GM21447 (cell line): ENCODE data around the gene FAM204A.

Source experiments
- ATAC-seq: cut with Tn5 transposase; IDR thresholded peaks from one replicate; pipeline ENCODE4 v1.9.1; 2021; ENCODE audit not compliant: unreplicated experiment

FAM204A gene

GRCh38 chr10:118332236-118332635 is 9.9 kb downstream of the FAM204A start:
- peak; percentile 86 for ATAC-seq

DNA sequence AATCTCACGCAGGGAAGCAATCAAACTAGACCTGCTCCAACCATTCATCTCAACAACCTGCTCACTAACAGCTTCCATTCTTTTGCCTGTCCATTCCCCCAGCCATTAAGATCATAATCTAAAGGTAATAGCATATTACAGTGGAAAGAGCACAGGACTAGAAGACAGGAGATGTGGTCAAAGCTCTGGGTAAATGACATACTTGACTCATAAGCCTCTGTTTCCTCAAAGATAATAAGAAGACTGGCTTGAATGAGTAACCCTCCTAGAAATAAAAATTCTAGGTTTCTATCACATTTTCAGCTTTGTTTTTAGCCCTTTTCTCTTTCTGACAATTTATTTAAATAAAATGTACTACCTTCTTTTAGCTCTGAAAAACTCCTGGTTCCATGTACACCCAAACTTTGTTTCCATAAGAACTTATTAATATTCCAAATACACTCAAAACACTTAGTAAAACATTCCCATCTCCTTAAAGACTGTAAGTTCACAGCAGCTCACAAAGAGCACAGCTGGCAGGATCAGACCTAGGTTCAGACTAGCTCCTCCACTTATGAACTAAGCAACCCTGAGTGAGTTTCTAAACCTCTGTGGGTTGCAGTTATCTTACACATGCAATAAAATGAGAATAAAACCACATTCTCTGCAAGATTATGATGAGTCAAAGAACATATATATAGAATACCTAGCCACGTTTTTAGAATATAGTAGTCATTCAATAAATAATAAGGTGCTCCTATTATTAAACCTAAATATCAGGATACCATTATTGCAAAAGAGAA is 11.6 kb downstream of the FAM204A start:
- no peak for ATAC-seq

- no peak for ATAC-seq
Measured at GRCh38 chr10:118324140-118324539, 18.0 kb downstream of the FAM204A start.

DNA sequence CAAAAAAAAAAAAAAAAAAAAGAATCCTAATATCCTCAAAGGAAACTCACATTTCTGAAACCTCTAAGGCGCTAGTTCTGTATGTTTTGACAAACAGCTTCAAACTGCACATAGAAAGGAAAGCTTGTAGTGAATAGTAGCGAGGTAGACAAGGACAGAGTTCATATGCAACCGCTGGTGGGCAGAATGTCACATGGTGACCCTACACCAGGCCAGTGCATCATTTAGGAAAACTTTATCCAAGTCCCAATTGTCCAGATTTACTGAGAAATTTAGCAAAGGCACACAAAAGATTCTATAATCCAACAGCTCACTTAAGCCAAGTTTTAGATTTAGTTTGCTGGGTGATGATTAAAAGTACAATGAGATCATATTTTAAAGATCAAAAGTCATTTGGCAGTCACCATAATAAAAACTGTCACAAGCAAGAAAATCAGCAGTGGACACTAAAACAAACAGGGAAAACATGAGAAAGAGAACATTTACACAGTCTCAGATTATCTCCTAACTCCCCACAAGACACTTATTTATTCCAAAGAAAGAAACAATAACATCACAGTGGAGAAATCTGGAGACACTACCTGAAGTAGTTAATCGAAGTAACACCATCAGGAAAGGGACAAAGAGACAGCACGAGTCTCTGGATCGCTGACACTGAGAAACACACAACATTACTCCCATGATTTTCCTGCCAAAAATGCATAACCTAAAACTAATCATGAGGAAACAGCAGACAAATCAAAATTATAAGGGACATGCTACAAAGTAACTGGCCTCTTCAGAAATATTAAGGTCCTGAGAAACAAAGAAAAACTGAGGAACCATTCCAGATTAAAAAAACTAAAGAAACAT is 20.2 kb downstream of the FAM204A start:
- no peak for ATAC-seq

DNA sequence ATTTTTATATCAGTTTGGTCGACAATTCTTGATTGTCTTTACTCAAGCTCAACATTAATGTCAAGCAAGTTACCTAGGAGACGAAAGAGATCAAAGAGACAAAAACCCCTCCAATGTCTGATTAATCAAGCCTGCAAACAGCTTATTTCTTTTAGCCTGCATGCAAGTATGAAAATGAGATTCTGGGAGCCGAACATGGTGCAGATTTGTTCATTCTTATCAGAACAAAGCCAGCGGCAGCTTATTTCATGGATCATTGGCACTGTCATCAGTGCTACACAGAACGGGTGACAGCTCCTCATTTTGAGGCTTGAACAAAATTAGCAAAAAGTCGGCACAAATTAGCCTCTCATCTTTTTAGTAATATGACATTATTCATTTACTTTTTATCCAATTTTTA is 26.5 kb downstream of the FAM204A start:
- no peak for ATAC-seq

- no peak for ATAC-seq
Measured at GRCh38 chr10:118314882-118315281, 27.2 kb downstream of the FAM204A start.

DNA sequence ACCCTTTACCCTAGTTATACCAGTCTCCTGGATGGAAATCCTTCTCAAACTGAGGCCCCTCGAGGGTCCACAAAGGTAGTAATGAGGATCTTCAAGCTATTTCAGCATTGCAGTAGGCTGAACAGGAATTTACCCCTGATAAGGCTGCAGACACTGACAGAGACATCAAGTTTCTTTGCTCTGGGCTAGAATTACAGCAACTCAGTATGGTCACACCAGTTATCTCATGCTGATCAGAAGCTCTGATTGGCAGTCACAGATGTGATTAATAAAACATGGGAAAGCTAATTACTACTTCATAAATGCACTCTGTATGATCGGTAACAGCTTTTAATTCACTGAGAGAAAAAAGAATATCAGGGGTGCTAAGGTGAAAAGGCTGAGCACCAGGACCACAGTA is 30.6 kb downstream of the FAM204A start:
- no peak for ATAC-seq

GRCh38 chr10:118310822-118311221 is 31.3 kb downstream of the FAM204A start:
- ATAC-seq = no peak

DNA sequence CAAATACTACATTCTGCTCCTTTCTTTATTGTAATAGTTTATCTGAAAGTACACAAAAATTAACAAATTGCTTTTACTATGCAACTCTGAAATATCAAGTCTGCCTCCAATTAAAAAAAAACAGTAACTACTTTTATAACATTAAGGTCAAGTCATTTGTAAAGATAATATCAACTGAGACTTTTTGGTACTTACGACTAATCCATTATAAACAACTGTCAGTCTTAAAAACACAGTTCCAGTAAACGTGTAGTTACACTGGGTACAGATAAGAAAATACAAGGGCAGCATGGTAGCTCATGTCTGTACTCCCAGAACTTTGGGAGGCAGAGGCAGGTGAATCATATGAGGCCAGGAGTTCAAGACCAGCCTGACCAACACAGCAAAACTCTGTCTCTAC is 32.2 kb downstream of the FAM204A start:
- ATAC-seq = no peak

DNA sequence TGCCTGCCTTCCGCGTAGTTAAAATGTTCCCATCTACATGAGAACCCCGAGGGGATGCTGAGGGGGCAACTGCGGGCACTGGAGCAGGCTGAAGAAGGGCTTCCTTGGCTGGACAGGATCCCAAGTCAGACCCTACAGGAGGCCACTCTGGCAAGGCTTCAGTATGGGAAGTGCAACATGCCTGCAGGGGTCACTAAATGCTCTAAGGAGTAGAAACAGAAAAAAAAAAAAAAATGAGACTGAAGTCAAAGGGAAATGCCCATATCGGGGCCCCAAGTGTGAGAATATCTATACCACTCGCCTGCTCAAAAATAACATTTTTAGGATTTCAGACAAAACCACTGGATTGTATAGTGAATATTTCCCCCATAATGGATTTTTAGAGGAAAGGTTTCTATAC is 33.5 kb downstream of the FAM204A start:
- ATAC-seq = no peak

DNA sequence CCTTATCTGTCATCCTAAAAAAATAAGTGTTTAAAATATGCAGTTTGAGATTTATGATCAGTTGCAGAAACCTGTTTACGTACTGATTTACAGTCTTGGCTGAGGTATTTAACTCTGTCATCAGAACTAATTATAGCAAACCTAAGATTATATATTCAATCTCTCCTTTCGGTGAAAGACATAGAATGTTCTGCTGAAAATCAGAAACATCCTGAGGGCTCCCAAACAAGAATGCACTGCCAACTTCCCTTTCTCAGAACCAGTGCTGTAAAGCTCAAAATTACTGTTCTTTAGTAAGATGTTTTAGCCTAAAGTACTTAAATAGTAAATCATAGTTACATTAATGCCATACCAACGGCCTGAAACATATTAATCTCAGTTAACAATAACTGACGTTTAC is 34.3 kb downstream of the FAM204A start:
- ATAC-seq = no peak

GRCh38 chr10:118307220-118307619 is 34.9 kb downstream of the FAM204A start:
- no peak for ATAC-seq

DNA sequence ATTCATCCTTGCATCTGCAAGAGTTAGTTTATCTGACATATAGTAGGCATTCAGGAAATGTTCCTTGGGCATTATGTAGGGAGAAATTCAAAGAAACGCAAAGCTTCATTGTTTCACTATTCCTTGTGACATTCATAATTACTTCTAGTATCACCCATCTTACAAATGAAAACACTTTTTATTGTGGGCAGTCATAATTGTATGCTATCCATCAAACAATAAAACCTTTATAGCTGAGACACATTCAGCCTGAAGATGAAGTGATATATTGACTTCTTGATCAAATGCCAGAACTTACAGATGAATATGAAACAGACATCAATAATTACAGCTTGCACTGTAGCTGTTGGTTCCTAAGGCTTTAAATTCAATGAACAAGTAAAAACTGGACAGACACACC is 36.4 kb downstream of the FAM204A start:
- no peak for ATAC-seq

DNA sequence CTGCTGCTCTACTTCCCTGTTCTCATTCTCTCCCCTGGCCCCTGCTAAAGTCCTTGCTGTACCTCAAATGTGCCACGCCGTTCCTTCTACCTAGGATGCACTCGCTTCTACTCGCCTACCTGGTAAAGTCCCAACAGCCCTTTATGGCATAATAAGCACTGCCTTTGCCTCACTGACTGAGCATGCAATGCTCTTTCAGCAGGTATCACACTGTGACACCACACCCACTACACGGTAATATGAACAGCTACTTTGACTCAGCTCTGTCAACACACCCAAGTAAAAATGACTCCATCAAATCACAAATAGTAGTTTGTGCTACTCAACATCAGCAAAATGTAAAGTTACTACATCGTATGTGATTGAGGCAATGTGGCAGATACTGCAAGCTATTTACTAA is 37.6 kb downstream of the FAM204A start:
- ATAC-seq = no peak

GRCh38 chr10:118301211-118301610 is 40.9 kb downstream of the FAM204A start:
- ATAC-seq = no peak

- ATAC-seq = no peak
Measured at GRCh38 chr10:118300320-118300719, 41.8 kb downstream of the FAM204A start.

GRCh38 chr10:118298787-118299186 is 43.3 kb downstream of the FAM204A start:
- ATAC-seq = no peak

DNA sequence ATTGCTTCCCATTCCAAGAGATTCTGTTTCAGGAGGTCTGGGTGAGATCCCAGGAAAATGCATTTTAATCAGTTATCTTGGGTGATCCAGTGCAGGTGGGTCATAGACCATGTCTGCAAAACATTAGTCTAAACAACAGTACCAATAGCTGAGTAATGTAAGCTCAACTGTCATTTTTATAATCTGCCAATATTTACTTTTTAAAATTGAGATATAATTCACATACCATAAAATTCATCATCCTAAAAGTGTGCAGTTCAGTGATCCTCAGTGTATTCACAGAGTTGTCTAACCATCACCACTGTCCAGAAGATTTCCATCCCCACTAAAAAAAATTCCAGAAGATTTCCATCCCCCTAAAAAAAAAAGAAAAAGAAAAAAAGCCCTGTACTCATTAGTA is 51.0 kb downstream of the FAM204A start:
- no peak for ATAC-seq

GRCh38 chr10:118290471-118290995 is 51.6 kb downstream of the FAM204A start:
- no peak for ATAC-seq

GRCh38 chr10:118287076-118287806 is 54.9 kb downstream of the FAM204A start:
- no peak for ATAC-seq

GRCh38 chr10:118286051-118286838 is 55.9 kb downstream of the FAM204A start:
- ATAC-seq = no peak
